Breast epithelium (tissue), 3 donors: ENCODE results near the gene PHKB.

Experiments
- POLR2A ChIP-seq: fragments of 450-650 bp; IDR thresholded peaks from one replicate; pipeline ENCODE4 v1.6.1; 2016; ENCODE audit warnings: antibody characterized with exemption, mild to moderate bottlenecking, moderate library complexity
- POLR2AphosphoS5 ChIP-seq, 3 donors: sonication (generic); formaldehyde crosslinking; IDR thresholded peaks; one replicate each; pipeline ENCODE4 v1.6.1; 2017; ENCODE audit warnings: antibody characterized with exemption in 3 of 3
- TF ChIP-seq, protein P1 (sequence below), 3 donors: fragments of 450-650 bp; IDR thresholded peaks; one replicate each; pipeline ENCODE4 v1.5.1; 2016 to 2017; ENCODE audit warnings: antibody characterized with exemption in 3 of 3, mild to moderate bottlenecking in 3 of 3, moderate library complexity in 3 of 3

DNA sequence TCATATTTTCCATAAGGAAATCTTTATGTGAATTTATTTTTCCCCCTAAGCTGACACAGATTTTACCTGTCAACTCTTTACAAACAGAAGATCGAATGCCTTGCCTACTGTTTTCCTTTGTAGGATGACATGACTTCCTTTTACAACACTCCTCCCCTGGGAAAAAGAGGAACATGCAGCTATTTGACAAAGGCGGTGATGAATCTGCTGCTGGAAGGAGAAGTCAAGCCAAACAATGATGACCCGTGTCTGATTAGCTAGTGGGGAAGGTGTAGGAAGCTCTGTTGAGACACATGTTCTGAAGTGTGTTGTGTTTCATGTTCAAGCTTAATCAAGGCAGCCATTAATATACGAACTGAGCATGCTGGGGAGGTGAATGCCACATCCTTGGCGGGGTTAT is 238.0 kb downstream of the PHKB start:
- TF ChIP-seq, protein P1, sequence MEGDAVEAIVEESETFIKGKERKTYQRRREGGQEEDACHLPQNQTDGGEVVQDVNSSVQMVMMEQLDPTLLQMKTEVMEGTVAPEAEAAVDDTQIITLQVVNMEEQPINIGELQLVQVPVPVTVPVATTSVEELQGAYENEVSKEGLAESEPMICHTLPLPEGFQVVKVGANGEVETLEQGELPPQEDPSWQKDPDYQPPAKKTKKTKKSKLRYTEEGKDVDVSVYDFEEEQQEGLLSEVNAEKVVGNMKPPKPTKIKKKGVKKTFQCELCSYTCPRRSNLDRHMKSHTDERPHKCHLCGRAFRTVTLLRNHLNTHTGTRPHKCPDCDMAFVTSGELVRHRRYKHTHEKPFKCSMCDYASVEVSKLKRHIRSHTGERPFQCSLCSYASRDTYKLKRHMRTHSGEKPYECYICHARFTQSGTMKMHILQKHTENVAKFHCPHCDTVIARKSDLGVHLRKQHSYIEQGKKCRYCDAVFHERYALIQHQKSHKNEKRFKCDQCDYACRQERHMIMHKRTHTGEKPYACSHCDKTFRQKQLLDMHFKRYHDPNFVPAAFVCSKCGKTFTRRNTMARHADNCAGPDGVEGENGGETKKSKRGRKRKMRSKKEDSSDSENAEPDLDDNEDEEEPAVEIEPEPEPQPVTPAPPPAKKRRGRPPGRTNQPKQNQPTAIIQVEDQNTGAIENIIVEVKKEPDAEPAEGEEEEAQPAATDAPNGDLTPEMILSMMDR (IDR thresholded peaks at IDR 0.05) = no peak
- TF ChIP-seq POLR2A (no peak), POLR2AphosphoS5 (IDR thresholded peaks at IDR 0.05) (no peak)
